ENCODE measurements around the gene ZNF789. TPM values are rescaled to one million over a fixed set of nuclear protein-coding genes. Genes with fewer than 3 reads are reported as not detected.

The ZNF789 gene
- total and polyA plus RNA-seq, 9 of the 15 experiments (the other 6 are each of a cell fraction or from before 2014, with no cell fraction given): 6.1 to 57.0 (median 24.8) TPM

GRCh38 chr7:99499721-99500636, 27.3 kb downstream of the ZNF789 start, which contains the start of gene ZNF394 (continued):
- peak; percentile 35; the same call in 1 of the 2 replicates for TF ChIP-seq E4F1 (CRISPR knock-in tag; IDR thresholded peaks at IDR 0.05; ENCODE audit: borderline replicate concordance)
- TF ChIP-seq MTA3 (IDR thresholded peaks at IDR 0.05; ENCODE audit: borderline replicate concordance): peak; percentile 90
- TF ChIP-seq KAT7 (CRISPR knock-in tag; IDR thresholded peaks at IDR 0.05; ENCODE audit: borderline replicate concordance): 0 out of 2 replicates have a peak, but pooled peaks have one; percentile 80
- TF ChIP-seq ZNF324 (CRISPR knock-in tag; IDR thresholded peaks at IDR 0.05): no peak
- peak; percentile 95 for TF ChIP-seq FOXK2 (conservative IDR thresholded peaks at IDR 0.05 in 1 of 2, IDR thresholded peaks at IDR 0.05 in 1 of 2; ENCODE audit: low read depth in 2 of 2)
- 0 out of 2 replicates have a peak, but pooled peaks have one; percentile 12 for TF ChIP-seq ZNF24 (IDR thresholded peaks at IDR 0.05)
- no peak for TF ChIP-seq IFI16 (CRISPR knock-in tag; IDR thresholded peaks at IDR 0.05)
- TF ChIP-seq KHSRP (IDR thresholded peaks at IDR 0.05): peak; percentile 73
- peak; percentile 90 for TF ChIP-seq SIN3B (IDR thresholded peaks at IDR 0.05; ENCODE audit: low read depth)
- TF ChIP-seq CBX1 (IDR thresholded peaks at IDR 0.05; ENCODE audit: low read depth): peak; percentile 8; the same call in 1 of the 2 replicates
- peak; percentile 80 for TF ChIP-seq ZFX (CRISPR knock-in tag; IDR thresholded peaks at IDR 0.05)
- peak in 1 of 2 experiments; percentile 51 for TF ChIP-seq E2F6 (IDR thresholded peaks at IDR 0.05; ENCODE audit: borderline replicate concordance in 1 of 2, extremely low read depth in 1 of 2, insufficient read depth in 1 of 2, insufficient read length in 1 of 2, low read depth in 1 of 2, low read length in 1 of 2, poor library complexity in 1 of 2, severe bottlenecking in 1 of 2)
- peak; percentile 97 for TF ChIP-seq SUPT5H (IDR thresholded peaks at IDR 0.05)
- TF ChIP-seq MAZ (CRISPR knock-in tag; conservative IDR thresholded peaks at IDR 0.05 in 1 of 2, IDR thresholded peaks at IDR 0.05 in 1 of 2): peak; percentile 72 to 82; a peak in 3 of 4 replicates
- TF ChIP-seq SAP30 (IDR thresholded peaks at IDR 0.05; ENCODE audit: borderline replicate concordance, insufficient read depth, low read depth, low read length, poor library complexity, severe bottlenecking): peak; percentile 89
- 0 out of 2 replicates have a peak, but pooled peaks have one; percentile 23 for TF ChIP-seq PHB (CRISPR knock-in tag; IDR thresholded peaks at IDR 0.05)
- peak; percentile 59; the same call in 1 of the 2 replicates for TF ChIP-seq CTBP1 (IDR thresholded peaks at IDR 0.05; ENCODE audit: borderline replicate concordance)
- no peak for TF ChIP-seq ETV5 (CRISPR knock-in tag; IDR thresholded peaks at IDR 0.05; ENCODE audit: low read depth)
- TF ChIP-seq CCNT2 (IDR thresholded peaks at IDR 0.05; ENCODE audit: borderline replicate concordance, extremely low read depth, insufficient read length, low read depth, low read length): peak; percentile 23
- no peak; a peak in 2 of 4 replicates for TF ChIP-seq TEAD1 (CRISPR knock-in tag; IDR thresholded peaks at IDR 0.05)
- TF ChIP-seq PHTF2 (CRISPR knock-in tag; IDR thresholded peaks at IDR 0.05): no peak
- TF ChIP-seq ETS1 (conservative IDR thresholded peaks at IDR 0.05; ENCODE audit: control insufficient read depth, low read depth, low read length): peak; percentile 19; the same call in 1 of the 2 replicates

Data from K562 (cell line).